Right atrium auricular region (tissue), 2 donors: ENCODE results near the gene BMAL1. TPM values are rescaled to one million over a fixed set of nuclear protein-coding genes. Genes with fewer than 3 reads are reported as not detected.

Experiments used
- DNase-seq: peaks from one replicate; pipeline ENCODE4 v3.0.0-alpha.2; 2019; ENCODE audit warnings: low spot score
- H3K27ac ChIP-seq, 2 donors: fragments of 200-600 bp; sonication (generic); 1 replicate in 1 of 2; 2 replicates in 1 of 2; pipeline ENCODE4 v1.5.1; 2016 to 2019
- H3K27me3 ChIP-seq, 2 donors: fragments of 200-600 bp; sonication (generic); one replicate each; pipeline versions ENCODE4 v1.5.1 to v1.6.0; 2017 to 2019
- H3K36me3 ChIP-seq: fragments of 200-600 bp; sonication (generic); one replicate; pipeline ENCODE4 v1.5.1; 2016
- H3K4me1 ChIP-seq, 2 donors: fragments of 200-600 bp; sonication (generic); one replicate each; pipeline versions ENCODE4 v1.5.1 to v1.6.0; 2017 to 2019
- H3K4me3 ChIP-seq, 2 donors: fragments of 200-600 bp; sonication (generic); 1 replicate in 1 of 2; 2 replicates in 1 of 2; pipeline ENCODE4 v1.5.1; 2017 to 2019; ENCODE audit warnings: mild to moderate bottlenecking in 1 of 2, moderate library complexity in 1 of 2
- H3K9me3 ChIP-seq, 2 donors: fragments of 200-600 bp; sonication (generic); one replicate each; pipeline ENCODE4 v1.5.1; 2019
- total RNA-seq, 2 donors: library from RNA; depleted of rRNA; stranded (reverse); fragments of >200 nt; gene quantifications; one replicate each; pipeline ENCODE4 v1.1.0, GENCODE V29; 2016
- TF ChIP-seq, protein P1 (sequence below), 2 donors: fragments of 200-600 bp; sonication (generic); IDR thresholded peaks; one replicate each; pipeline ENCODE4 v1.5.1; 2019; ENCODE audit warnings: antibody characterized with exemption in 2 of 2

Gene BMAL1
- total RNA-seq, 2 donors from 2014 or later: 20.7 to 24.9 TPM

DNA sequence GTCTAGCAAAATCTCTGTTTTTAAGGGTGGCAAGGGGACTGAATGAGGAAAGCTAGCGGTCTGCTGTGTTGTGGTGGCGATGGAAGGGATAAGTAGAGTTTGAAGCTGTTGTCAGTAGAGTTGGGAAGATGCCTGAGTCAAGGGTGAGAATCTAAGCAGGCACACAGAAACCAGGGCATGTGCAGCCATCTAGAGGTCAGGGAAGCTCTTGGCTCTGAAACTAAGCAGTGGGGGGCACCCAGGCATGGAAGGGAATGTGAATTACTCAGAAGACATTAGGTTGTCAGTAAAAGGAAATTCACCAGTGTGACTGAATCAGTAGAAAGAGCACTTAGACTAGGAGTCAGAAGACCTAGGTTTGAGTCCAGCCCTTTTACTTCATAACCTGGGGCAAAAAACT is 15.4 kb downstream of the BMAL1 start:
- Histone ChIP-seq H3K4me1 (peaks cover 0 to 25% of the 10 kb centered on the region in 2 donors), H3K4me3 (no peak overlapping the region), H3K27me3 (no peaks in the 10 kb centered on the region), H3K36me3 (no peaks in the 10 kb centered on the region), H3K27ac (no peak overlapping the region), H3K9me3 (no peaks in the 10 kb centered on the region)
- TF ChIP-seq, protein P1, sequence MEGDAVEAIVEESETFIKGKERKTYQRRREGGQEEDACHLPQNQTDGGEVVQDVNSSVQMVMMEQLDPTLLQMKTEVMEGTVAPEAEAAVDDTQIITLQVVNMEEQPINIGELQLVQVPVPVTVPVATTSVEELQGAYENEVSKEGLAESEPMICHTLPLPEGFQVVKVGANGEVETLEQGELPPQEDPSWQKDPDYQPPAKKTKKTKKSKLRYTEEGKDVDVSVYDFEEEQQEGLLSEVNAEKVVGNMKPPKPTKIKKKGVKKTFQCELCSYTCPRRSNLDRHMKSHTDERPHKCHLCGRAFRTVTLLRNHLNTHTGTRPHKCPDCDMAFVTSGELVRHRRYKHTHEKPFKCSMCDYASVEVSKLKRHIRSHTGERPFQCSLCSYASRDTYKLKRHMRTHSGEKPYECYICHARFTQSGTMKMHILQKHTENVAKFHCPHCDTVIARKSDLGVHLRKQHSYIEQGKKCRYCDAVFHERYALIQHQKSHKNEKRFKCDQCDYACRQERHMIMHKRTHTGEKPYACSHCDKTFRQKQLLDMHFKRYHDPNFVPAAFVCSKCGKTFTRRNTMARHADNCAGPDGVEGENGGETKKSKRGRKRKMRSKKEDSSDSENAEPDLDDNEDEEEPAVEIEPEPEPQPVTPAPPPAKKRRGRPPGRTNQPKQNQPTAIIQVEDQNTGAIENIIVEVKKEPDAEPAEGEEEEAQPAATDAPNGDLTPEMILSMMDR (IDR thresholded peaks at IDR 0.05): no peak
- no peak for DNase-seq

DNA sequence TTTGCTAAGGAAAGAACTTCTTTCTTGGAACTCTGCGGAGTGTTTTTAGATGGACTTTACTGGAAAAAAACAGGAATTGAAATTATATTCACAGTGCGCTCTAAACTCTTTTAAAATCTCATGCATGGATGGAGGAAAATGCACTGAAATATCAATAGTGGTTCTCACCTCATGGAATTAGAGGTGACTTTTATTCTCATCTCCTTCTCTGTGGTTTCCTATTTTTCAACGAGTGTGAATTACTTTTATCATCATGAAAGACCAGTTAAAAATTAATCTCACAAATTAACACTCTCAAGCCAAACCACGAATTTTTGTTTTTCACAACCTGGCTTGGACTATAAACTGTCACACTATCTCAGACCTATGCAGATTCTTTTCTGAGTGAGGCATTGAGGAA is 16.6 kb downstream of the BMAL1 start:
- TF ChIP-seq, protein P1 (IDR thresholded peaks at IDR 0.05): no peak
- H3K9me3 ChIP-seq: no peaks in the 10 kb centered on the region
- H3K4me3 ChIP-seq: no peak overlapping the region
- no peak overlapping the region for H3K27ac ChIP-seq
- H3K4me1 ChIP-seq: peaks cover 0 to 35% of the 10 kb centered on the region in 2 donors
- DNase-seq: no peak
- H3K27me3 ChIP-seq: no peaks in the 10 kb centered on the region
- H3K36me3 ChIP-seq: no peaks in the 10 kb centered on the region

DNA sequence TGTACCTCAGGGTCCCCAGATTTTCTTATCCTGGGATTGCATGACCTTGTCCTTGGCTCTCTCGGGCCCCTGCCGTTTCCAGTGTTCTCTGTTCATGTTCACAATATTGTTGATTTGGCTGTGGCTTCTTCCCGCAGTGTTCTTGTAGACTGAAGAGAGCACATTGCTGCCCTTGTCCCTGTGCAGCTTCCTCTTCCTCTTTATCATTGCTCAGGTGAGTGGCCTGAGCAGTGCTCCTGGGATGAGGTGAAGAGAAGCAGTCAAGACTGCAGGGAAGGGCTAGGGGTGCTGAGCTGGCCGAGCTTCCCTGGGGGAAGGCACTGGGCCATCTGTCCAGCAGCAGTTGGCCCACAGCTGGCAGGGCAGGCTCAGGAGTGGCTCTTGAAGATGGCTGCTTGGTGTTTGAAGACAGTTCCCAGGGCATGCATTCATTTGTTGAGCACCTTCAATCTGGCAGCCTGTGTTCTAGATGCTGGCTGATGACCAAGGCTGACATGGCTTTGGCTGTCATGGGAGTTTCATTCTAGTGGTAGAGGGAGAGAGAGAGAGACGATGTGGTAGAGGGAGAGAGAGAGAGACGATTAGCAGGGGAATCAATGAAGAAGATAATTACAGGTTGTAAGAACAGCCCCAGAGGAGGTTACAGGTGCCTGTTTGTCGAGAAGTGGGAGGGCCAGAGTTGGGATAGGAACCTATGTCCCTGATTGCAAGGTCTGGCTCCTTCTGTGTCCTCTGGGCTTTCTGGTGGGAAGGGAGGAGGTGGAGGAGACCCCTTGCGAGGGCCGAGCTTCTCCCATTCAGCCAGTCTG is 17.4 kb downstream of the BMAL1 start:
- Histone ChIP-seq H3K36me3 (no peaks in the 10 kb centered on the region), H3K27me3 (no peaks in the 10 kb centered on the region), H3K4me3 (no peak overlapping the region), H3K27ac (no peak overlapping the region), H3K4me1 (peaks cover 0 to 41% of the 10 kb centered on the region in 2 donors), H3K9me3 (no peaks in the 10 kb centered on the region)
- no peak for DNase-seq
- TF ChIP-seq, protein P1 (IDR thresholded peaks at IDR 0.05): no peak

DNA sequence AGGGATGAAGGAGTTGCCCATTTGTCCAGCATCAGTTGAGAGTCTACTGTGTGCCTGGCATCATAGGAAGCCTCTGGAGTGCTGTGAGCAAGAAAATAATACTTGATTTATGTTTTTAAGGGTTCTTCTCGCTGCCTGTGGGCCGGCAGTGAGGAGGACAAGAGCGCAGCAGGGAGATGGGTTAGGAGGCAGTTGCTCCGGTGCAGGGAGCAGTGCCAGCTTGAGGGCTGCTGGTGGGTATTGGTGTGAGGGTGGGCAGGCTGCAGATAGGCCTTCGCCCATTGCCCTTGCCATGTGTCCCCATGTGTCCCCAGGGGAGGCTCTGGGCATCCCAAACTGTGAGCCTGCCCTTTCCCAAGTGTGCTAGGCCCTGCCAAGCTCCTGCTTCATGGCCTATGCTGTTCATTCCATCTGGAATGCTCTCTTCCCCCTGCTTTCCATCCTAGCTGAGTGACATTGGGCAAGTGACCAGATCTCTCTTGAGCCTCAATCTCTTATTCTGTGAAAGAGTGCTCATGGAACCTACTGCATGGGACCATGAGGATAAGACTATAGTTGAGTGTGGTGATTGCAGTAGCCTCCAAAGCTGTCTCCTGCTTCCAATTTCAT is 19.8 kb downstream of the BMAL1 start:
- Histone ChIP-seq H3K4me3 (no peak overlapping the region), H3K4me1 (peaks cover 0 to 41% of the 10 kb centered on the region in 2 donors), H3K27ac (no peak overlapping the region), H3K9me3 (no peaks in the 10 kb centered on the region), H3K36me3 (no peaks in the 10 kb centered on the region), H3K27me3 (no peaks in the 10 kb centered on the region)
- TF ChIP-seq, protein P1 (IDR thresholded peaks at IDR 0.05): no peak
- no peak for DNase-seq

DNA sequence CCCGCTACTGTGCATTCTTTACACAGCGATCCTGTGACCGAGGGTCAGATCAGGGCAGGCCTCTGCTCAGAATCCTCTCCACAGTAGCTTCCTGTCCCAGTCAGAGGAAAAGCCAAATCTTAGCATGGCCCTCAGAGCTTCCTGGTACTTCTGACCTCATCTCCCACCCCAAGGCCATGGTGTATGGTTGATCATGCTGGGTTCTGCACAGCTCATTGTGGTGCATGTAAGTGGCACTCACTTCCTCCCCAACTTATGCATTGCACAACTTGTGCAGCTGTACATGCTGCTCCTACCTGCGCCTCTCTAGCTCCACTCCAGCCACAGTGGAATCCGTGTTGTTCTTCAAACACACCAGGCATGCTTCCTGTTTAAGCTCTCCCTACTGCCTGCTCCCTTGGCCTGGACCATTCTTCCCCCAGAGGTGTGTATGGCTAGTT is 20.3 kb downstream of the BMAL1 start:
- no peaks in the 10 kb centered on the region for H3K36me3 ChIP-seq
- H3K4me1 ChIP-seq: peaks cover 0 to 41% of the 10 kb centered on the region in 2 donors
- TF ChIP-seq, protein P1 (IDR thresholded peaks at IDR 0.05): no peak
- no peaks in the 10 kb centered on the region for H3K27me3 ChIP-seq
- H3K27ac ChIP-seq: no peak overlapping the region
- H3K4me3 ChIP-seq: no peak overlapping the region
- DNase-seq: no peak
- no peaks in the 10 kb centered on the region for H3K9me3 ChIP-seq
